Endothelial cell of umbilical vein (primary cell): Measurements from ENCODE around the gene CEP19.

Source experiments
- EZH2 ChIP-seq: IDR thresholded peaks from 2 replicates; pipeline ENCODE4 v1.6.1; 2012; ENCODE audit warnings: borderline replicate concordance, low read depth, mild to moderate bottlenecking, moderate library complexity, low read length, inconsistent platforms; ENCODE audit not compliant: severe bottlenecking
- FOS ChIP-seq: IDR thresholded peaks from 2 replicates; pipeline ENCODE4 v1.6.1; 2011; ENCODE audit warnings: mild to moderate bottlenecking, low read length, moderate library complexity, borderline replicate concordance; ENCODE audit not compliant: insufficient read depth
- JUN ChIP-seq: IDR thresholded peaks from 2 replicates; pipeline ENCODE4 v1.6.1; 2011; ENCODE audit warnings: borderline replicate concordance, low read depth; ENCODE audit not compliant: insufficient read length, insufficient read depth
- POLR2A ChIP-seq: IDR thresholded peaks from 2 replicates; pipeline ENCODE4 v1.6.1; 2012; ENCODE audit warnings: low read depth, mild to moderate bottlenecking, control low read depth, low read length
- POLR2AphosphoS5 ChIP-seq: IDR thresholded peaks from 2 replicates; pipeline ENCODE4 v1.6.1; 2012; ENCODE audit warnings: low read depth, mild to moderate bottlenecking, control low read depth, low read length, moderate library complexity; ENCODE audit not compliant: insufficient read depth
- TF ChIP-seq, protein P1 (sequence below), 2 donors: IDR thresholded peaks; 1 replicate in 1 of 2; 2 replicates in 1 of 2; pipeline ENCODE4 v1.5.1; 2011; ENCODE audit warnings: low read length in 2 of 2, mild to moderate bottlenecking in 2 of 2, moderate library complexity in 2 of 2, control low read depth in 1 of 2, inconsistent platforms in 1 of 2, low read depth in 1 of 2; ENCODE audit not compliant: insufficient read depth in 1 of 2; ENCODE audit errors: extremely low read depth in 1 of 2

DNA sequence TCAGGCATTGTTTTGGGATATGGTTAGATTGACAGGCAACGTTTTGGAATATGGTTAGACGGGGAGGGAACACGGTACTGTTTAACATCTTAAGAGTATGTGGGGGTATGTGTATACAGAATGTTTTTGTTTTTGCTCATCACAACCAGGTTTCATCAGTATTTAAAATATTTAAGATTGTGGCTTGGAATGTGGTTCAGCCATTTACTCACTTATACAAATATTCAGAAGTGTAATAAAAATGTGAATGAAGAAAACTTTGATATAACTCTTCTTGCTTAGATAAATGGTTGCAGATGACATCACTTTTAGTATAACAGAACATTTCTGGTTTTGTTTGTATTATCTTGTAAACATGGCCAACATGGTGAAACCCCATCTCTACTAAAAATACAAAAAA, 23.7 kb upstream of the CEP19 start:
- TF ChIP-seq, protein P1, sequence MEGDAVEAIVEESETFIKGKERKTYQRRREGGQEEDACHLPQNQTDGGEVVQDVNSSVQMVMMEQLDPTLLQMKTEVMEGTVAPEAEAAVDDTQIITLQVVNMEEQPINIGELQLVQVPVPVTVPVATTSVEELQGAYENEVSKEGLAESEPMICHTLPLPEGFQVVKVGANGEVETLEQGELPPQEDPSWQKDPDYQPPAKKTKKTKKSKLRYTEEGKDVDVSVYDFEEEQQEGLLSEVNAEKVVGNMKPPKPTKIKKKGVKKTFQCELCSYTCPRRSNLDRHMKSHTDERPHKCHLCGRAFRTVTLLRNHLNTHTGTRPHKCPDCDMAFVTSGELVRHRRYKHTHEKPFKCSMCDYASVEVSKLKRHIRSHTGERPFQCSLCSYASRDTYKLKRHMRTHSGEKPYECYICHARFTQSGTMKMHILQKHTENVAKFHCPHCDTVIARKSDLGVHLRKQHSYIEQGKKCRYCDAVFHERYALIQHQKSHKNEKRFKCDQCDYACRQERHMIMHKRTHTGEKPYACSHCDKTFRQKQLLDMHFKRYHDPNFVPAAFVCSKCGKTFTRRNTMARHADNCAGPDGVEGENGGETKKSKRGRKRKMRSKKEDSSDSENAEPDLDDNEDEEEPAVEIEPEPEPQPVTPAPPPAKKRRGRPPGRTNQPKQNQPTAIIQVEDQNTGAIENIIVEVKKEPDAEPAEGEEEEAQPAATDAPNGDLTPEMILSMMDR (IDR thresholded peaks at IDR 0.05; ENCODE audit: extremely low read depth in 1 of 2, insufficient read depth in 1 of 2, low read depth in 1 of 2, low read length in 2 of 2): no peak
- no peak for TF ChIP-seq EZH2
- TF ChIP-seq POLR2A: no peak
- no peak for TF ChIP-seq FOS
- no peak for TF ChIP-seq POLR2AphosphoS5
- no peak for TF ChIP-seq JUN
